Thyroid gland (tissue), 4 donors: ENCODE results near the gene NIM1K. TPM values are rescaled to one million over a fixed set of nuclear protein-coding genes. Genes with fewer than 3 reads are reported as not detected.
A peak's percentile ranks its signal among the peaks of the same experiment; 100 is the strongest.

Experiments used
- DNase-seq, 2 donors: peaks; one replicate each; pipeline ENCODE4 v3.0.0-alpha.2; 2019
- H3K27ac ChIP-seq, 3 donors: fragments of 200-600 bp; sonication (generic); 1 replicate in 2 of 3; 2 replicates in 1 of 3; pipeline ENCODE4 v1.5.1; 2016 to 2019; ENCODE audit warnings: mild to moderate bottlenecking in 1 of 3, moderate library complexity in 1 of 3
- H3K27me3 ChIP-seq: fragments of 200-600 bp; sonication (generic); one replicate; pipeline ENCODE4 v1.5.1; 2019
- H3K36me3 ChIP-seq, 2 donors: fragments of 200-600 bp; sonication (generic); one replicate each; pipeline ENCODE4 v1.5.1; 2016 to 2019
- H3K4me1 ChIP-seq, 2 donors: fragments of 200-600 bp; sonication (generic); one replicate each; pipeline ENCODE4 v1.5.1; 2017 to 2019
- H3K4me3 ChIP-seq, 3 donors: fragments of 200-600 bp; sonication (generic); replicated peaks in 1 of 3; 1 replicate in 2 of 3; 2 replicates in 1 of 3; pipeline ENCODE4 v1.5.1; 2016; ENCODE audit warnings: mild to moderate bottlenecking in 1 of 3
- H3K9me3 ChIP-seq: fragments of 200-600 bp; sonication (generic); one replicate; pipeline ENCODE4 v1.5.1; 2017
- POLR2A ChIP-seq, 2 donors: fragments of 450-650 bp; IDR thresholded peaks; one replicate each; pipeline ENCODE4 v1.6.1; 2017; ENCODE audit warnings: antibody characterized with exemption in 2 of 2, mild to moderate bottlenecking in 2 of 2, moderate library complexity in 1 of 2
- WGBS, 2 donors: methylation state at CpG; one replicate each; pipeline ENCODE4 v1.1.5; 2017; 5-methylcytosine and 5-hydroxymethylcytosine counted together
- intact Hi-C: fragments of 100-400 bp; cut with DNase I; formaldehyde crosslinking; loops from one replicate; pipeline ENCODE4 v1.15.1; 2023
- total RNA-seq, 4 donors: library from RNA; depleted of rRNA; stranded (reverse); fragments of >200 nt; gene quantifications; one replicate each; pipeline ENCODE4 v1.2.3, GENCODE V29; 2016
- TF ChIP-seq, protein P1 (sequence below), 6 experiments: fragments of 200-600 bp in 3 of 6; fragments of 450-650 bp in 3 of 6; sonication (generic) in 3 of 6; IDR thresholded peaks; one replicate each; pipeline ENCODE4 v1.5.1; 2016 to 2019; ENCODE audit warnings: antibody characterized with exemption in 6 of 6, mild to moderate bottlenecking in 2 of 6, inconsistent platforms in 1 of 6, moderate library complexity in 1 of 6

Gene NIM1K
- total RNA-seq, 4 donors from 2014 or later: 0.40 to 2.1 (median 0.58) TPM

DNA sequence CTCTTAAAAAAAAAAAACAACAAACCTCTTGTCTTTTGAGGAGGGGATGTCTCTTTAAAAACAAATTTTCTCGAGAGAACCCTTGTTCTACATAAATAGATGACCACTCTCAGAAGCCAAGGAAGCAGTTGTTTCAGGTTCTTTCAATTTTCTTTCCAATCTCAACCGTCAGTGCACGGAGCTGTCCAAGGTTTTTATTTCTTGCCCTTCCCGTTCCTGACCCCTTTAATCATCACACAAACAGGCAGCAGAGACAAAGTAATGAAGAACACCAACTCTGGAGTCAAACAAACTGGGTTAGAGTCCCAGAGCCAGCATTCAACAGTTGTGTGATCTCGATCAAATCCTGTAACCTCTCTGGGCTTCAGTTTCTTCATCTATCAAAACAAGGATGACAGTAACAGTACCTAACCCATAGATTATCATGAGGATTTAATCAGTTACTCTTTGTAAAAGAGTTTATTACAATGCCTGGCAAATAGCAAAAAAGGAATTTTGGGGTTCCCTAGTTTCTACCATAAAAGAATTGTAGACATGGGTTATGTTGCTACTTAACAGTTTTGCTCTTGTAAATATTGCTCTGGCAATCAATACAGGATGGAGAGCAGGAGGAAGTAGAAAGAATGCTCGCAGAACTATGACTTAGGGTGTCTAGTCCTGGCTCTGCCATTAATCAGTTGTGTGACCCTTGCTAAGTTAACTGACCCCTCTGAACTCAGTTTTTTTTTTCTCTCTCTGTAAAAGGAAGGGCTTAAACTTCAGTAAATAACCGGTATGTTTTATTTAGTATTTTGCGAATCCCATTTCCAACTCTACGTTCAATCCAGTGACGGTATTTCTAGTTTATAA, 1.0 kb upstream of the NIM1K start:
- no peak overlapping the region for H3K27ac ChIP-seq

DNA sequence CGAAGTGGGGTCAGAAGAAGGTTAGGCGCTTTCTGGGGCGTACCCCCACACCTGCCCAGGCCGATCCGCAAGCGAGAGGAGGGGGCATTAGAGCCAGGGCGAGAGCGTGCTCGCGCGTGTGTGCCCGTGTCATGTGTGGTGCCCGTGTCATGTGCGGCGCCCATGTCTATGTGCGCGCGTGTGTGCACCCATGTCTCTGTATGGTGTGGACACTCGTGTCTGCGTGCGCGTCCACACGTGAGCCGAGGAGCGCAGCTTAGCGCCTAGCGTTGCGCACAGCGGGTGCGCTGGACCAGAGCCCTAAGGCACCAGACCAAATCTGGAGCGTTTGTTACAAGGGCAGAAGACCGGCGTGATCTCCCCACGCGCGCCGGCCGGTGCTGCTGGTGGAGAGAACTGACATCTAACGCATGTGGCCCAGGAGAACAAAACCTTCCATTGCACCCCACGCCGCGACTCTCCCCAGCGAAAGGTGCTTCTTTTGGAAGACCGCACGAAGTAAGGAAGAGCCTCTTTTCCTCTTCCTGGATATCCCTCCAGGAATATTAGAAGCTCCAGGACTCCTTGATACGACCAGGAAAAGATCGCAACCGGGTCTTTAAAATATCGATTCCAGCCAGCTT, 644 bp downstream of the NIM1K start:
- no peaks in the 10 kb centered on the region for H3K27me3 ChIP-seq
- H3K36me3 ChIP-seq: no peaks in the 10 kb centered on the region
- peaks cover 14 to 22% of the 10 kb centered on the region in 2 donors for H3K4me1 ChIP-seq
- TF ChIP-seq POLR2A (IDR thresholded peaks at IDR 0.05): no peak
- TF ChIP-seq, protein P1, sequence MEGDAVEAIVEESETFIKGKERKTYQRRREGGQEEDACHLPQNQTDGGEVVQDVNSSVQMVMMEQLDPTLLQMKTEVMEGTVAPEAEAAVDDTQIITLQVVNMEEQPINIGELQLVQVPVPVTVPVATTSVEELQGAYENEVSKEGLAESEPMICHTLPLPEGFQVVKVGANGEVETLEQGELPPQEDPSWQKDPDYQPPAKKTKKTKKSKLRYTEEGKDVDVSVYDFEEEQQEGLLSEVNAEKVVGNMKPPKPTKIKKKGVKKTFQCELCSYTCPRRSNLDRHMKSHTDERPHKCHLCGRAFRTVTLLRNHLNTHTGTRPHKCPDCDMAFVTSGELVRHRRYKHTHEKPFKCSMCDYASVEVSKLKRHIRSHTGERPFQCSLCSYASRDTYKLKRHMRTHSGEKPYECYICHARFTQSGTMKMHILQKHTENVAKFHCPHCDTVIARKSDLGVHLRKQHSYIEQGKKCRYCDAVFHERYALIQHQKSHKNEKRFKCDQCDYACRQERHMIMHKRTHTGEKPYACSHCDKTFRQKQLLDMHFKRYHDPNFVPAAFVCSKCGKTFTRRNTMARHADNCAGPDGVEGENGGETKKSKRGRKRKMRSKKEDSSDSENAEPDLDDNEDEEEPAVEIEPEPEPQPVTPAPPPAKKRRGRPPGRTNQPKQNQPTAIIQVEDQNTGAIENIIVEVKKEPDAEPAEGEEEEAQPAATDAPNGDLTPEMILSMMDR (IDR thresholded peaks at IDR 0.05): no peak
- H3K27ac ChIP-seq: no peak overlapping the region
- H3K4me3 ChIP-seq: peak overlapping the region; percentile 20 to 34 (median 28)
- intact Hi-C loops: no loop called here
- peak; percentile 52 to 63 for DNase-seq
- 0 to 2% methylated on average over 7 to 36 of the region's 49 CpGs for WGBS, 2 donors
- no peaks in the 10 kb centered on the region for H3K9me3 ChIP-seq

More for the DNA sequence above, 1.0 kb upstream of the NIM1K start:
- H3K36me3 ChIP-seq: no peaks in the 10 kb centered on the region
- no peak for TF ChIP-seq POLR2A (IDR thresholded peaks at IDR 0.05)
- TF ChIP-seq, protein P1 (IDR thresholded peaks at IDR 0.05): no peak
- no peaks in the 10 kb centered on the region for H3K27me3 ChIP-seq
- no peak for DNase-seq
- WGBS, 2 donors: 36 to 41% methylated on average over 10 of the region's 10 CpGs
- no peaks in the 10 kb centered on the region for H3K9me3 ChIP-seq
- no peak overlapping the region for H3K4me3 ChIP-seq
- intact Hi-C loops: no loop called here
- H3K4me1 ChIP-seq: peaks cover 14 to 22% of the 10 kb centered on the region in 2 donors

DNA sequence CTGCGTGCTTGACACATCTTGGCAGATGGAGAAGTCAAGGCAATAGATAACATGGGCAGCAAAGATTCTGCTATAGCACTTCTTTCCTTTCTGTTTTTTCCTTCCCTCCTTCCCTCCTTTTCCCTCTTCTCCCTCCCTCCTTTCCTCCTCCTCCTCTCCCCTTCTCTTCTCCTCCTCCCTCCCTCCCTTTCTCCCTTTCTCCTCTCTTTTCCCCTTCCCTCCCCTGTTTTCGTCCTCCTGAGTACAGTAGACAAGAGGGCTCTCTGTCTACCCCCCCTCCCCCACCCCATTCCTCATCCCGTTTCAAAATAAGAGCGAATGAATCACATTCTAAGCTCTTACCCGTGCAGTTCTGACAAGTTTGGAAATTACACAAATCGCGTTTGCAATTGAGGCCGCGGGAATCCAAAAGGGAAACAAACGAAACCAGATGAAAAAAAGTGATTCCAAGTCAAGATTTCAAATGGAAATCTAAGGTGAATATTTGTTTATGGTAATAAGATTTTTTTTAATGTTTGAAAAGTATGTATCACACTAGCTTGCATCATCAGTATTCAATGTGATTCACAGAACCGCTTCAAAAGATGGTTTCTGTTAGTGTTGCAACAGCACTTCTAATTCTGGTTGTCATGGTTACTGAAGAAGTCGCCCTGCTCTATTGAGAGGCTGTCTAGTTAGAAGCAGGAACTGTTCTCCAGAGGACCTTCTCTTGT, 1.3 kb downstream of the NIM1K start:
- H3K27me3 ChIP-seq: no peaks in the 10 kb centered on the region
- DNase-seq: peak; percentile 27 to 28
- H3K36me3 ChIP-seq: no peaks in the 10 kb centered on the region
- 1 to 2% methylated on average over 12 of the region's 12 CpGs for WGBS, 2 donors
- H3K27ac ChIP-seq: no peak overlapping the region
- H3K4me1 ChIP-seq: peaks cover 14 to 22% of the 10 kb centered on the region in 2 donors
- TF ChIP-seq, protein P1 (IDR thresholded peaks at IDR 0.05): no peak
- no peak for TF ChIP-seq POLR2A (IDR thresholded peaks at IDR 0.05)
- H3K4me3 ChIP-seq: peak overlapping the region in 2 of 3 donors; percentile 20 to 34
- intact Hi-C loops: no loop called here
- no peaks in the 10 kb centered on the region for H3K9me3 ChIP-seq

DNA sequence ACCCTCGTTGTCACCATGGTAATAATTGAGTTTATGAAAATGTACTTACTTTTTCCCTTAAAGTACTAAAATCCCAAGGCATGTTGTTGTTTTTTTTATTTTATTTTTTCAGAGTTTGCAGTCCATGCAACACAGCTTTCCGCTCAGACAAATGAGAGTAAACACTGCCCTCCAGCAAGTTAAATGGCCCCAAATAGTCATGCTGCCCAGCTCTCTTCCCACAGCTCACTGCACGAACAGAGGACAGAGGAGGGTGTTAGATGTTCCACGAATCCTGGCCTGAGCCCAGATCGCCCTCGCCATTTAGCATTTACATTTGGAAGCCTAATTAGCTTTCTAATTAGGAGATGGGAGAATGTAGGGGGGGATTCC, 1.9 kb downstream of the NIM1K start:
- peaks cover 14 to 22% of the 10 kb centered on the region in 2 donors for H3K4me1 ChIP-seq
- H3K36me3 ChIP-seq: no peaks in the 10 kb centered on the region
- no peak overlapping the region for H3K27ac ChIP-seq
- no peak for TF ChIP-seq POLR2A (IDR thresholded peaks at IDR 0.05)
- TF ChIP-seq, protein P1 (IDR thresholded peaks at IDR 0.05): no peak
- no peaks in the 10 kb centered on the region for H3K27me3 ChIP-seq
- no peak for DNase-seq
- H3K9me3 ChIP-seq: no peaks in the 10 kb centered on the region
- 41 to 53% methylated on average over 6 of the region's 6 CpGs for WGBS, 2 donors
- H3K4me3 ChIP-seq: no peak overlapping the region
- intact Hi-C loops: no loop called here
